Mesenchymal stem cell (in vitro differentiated cells and primary cell): ENCODE results near the gene ROPN1.

Experiments used
- DNase-seq: peaks from one replicate; pipeline ENCODE4 v3.0.0-alpha.2; 2013
- H2AFZ ChIP-seq: one replicate; pipeline ENCODE4 v1.6.1; 2013; ENCODE audit warnings: low read depth, mild to moderate bottlenecking, control low read depth, inconsistent platforms, low read length, moderate library complexity
- H2AK5ac ChIP-seq: 2 replicates; pipeline ENCODE4 v1.6.1; 2013; ENCODE audit warnings: low read length, moderate library complexity, mild to moderate bottlenecking, inconsistent platforms; ENCODE audit not compliant: severe bottlenecking
- H2BK120ac ChIP-seq: one replicate; pipeline ENCODE4 v1.6.1; 2013; ENCODE audit warnings: low read depth, mild to moderate bottlenecking, inconsistent platforms, low read length, moderate library complexity
- H2BK12ac ChIP-seq, 2 experiments: one replicate each; pipeline ENCODE4 v1.6.1; 2013; ENCODE audit warnings: inconsistent platforms in 2 of 2, low read length in 2 of 2, mild to moderate bottlenecking in 2 of 2, moderate library complexity in 2 of 2, control low read depth in 1 of 2
- H2BK15ac ChIP-seq: one replicate; pipeline ENCODE4 v1.6.1; 2013; ENCODE audit warnings: mild to moderate bottlenecking, low read depth, inconsistent platforms; ENCODE audit not compliant: poor library complexity, severe bottlenecking
- H2BK5ac ChIP-seq: 2 replicates; pipeline ENCODE4 v1.6.1; 2013; ENCODE audit warnings: low read depth, mild to moderate bottlenecking, low read length, control low read depth, inconsistent platforms; ENCODE audit not compliant: poor library complexity, severe bottlenecking
- H3K14ac ChIP-seq, 2 experiments: one replicate each; pipeline ENCODE4 v1.6.1; 2013; ENCODE audit warnings: inconsistent platforms in 2 of 2, low read length in 2 of 2, control low read depth in 1 of 2, mild to moderate bottlenecking in 1 of 2, moderate library complexity in 1 of 2
- H3K18ac ChIP-seq, 2 experiments: one replicate each; pipeline ENCODE4 v1.6.1; 2013; ENCODE audit warnings: inconsistent platforms in 2 of 2, low read length in 2 of 2, control low read depth in 1 of 2, low read depth in 1 of 2, mild to moderate bottlenecking in 1 of 2
- H3K23ac ChIP-seq, 2 experiments: one replicate each; pipeline ENCODE4 v1.6.1; 2013; ENCODE audit warnings: inconsistent platforms in 2 of 2, low read length in 2 of 2, mild to moderate bottlenecking in 2 of 2, moderate library complexity in 2 of 2, control low read depth in 1 of 2
- H3K27ac ChIP-seq: 2 replicates; pipeline ENCODE4 v1.5.1; 2013; ENCODE audit warnings: mild to moderate bottlenecking, moderate library complexity, low read length, control low read depth, inconsistent platforms; ENCODE audit not compliant: poor library complexity, severe bottlenecking
- H3K27me3 ChIP-seq, 2 experiments: 2 replicates each; pipeline versions ENCODE4 v1.6.1 to v1.7.0; 2013; ENCODE audit warnings: low read length in 2 of 2, mild to moderate bottlenecking in 2 of 2, moderate library complexity in 2 of 2, control low read depth in 1 of 2, inconsistent platforms in 1 of 2; ENCODE audit not compliant: control insufficient read depth in 1 of 2, insufficient read depth in 1 of 2
- H3K36me3 ChIP-seq, 2 experiments: 2 replicates each; pipeline versions ENCODE4 v1.6.1 to v1.7.0; 2013; ENCODE audit warnings: low read length in 2 of 2, control low read depth in 1 of 2, inconsistent platforms in 1 of 2, low read depth in 1 of 2, mild to moderate bottlenecking in 1 of 2; ENCODE audit not compliant: insufficient read depth in 2 of 2, control insufficient read depth in 1 of 2
- H3K4ac ChIP-seq, 2 experiments: one replicate each; pipeline ENCODE4 v1.6.1; 2013; ENCODE audit warnings: inconsistent platforms in 2 of 2, low read length in 2 of 2, mild to moderate bottlenecking in 2 of 2, moderate library complexity in 2 of 2, control low read depth in 1 of 2, low read depth in 1 of 2
- H3K4me1 ChIP-seq: 2 replicates; pipeline ENCODE4 v1.6.1; 2013; ENCODE audit warnings: low read depth, low read length, control low read depth; ENCODE audit not compliant: control insufficient read depth, insufficient read depth
- H3K4me2 ChIP-seq: 2 replicates; pipeline ENCODE4 v1.6.1; 2013; ENCODE audit warnings: low read length, mild to moderate bottlenecking, inconsistent platforms; ENCODE audit not compliant: poor library complexity, severe bottlenecking
- H3K4me3 ChIP-seq, 2 experiments: 2 replicates each; pipeline versions ENCODE4 v1.5.1 to v1.7.0; 2013; ENCODE audit warnings: low read length in 2 of 2, mild to moderate bottlenecking in 2 of 2, control low read depth in 1 of 2, low read depth in 1 of 2; ENCODE audit not compliant: insufficient read depth in 1 of 2
- H3K79me1 ChIP-seq: replicated peaks from 2 replicates; pipeline ENCODE4 v1.6.1; 2013; ENCODE audit warnings: mild to moderate bottlenecking, control low read depth, low read length, inconsistent platforms; ENCODE audit not compliant: poor library complexity, severe bottlenecking
- H3K9ac ChIP-seq: 2 replicates; pipeline ENCODE4 v1.7.0; 2013; ENCODE audit warnings: mild to moderate bottlenecking, low read length, moderate library complexity
- H3K9me3 ChIP-seq: 2 replicates; pipeline ENCODE4 v1.7.0; 2013; ENCODE audit warnings: mild to moderate bottlenecking, low read length; ENCODE audit not compliant: control insufficient read depth
- H4K8ac ChIP-seq: one replicate; pipeline ENCODE4 v1.6.1; 2013; ENCODE audit warnings: inconsistent platforms, mild to moderate bottlenecking, low read length, moderate library complexity
- H4K91ac ChIP-seq: one replicate; pipeline ENCODE4 v1.6.1; 2013; ENCODE audit warnings: mild to moderate bottlenecking, low read length, inconsistent platforms
- WGBS: methylation state at CpG from one replicate; pipeline ENCODE4 v1.1.7; 2013; ENCODE audit warnings: mixed read lengths; 5-methylcytosine and 5-hydroxymethylcytosine counted together

ROPN1 gene

DNA sequence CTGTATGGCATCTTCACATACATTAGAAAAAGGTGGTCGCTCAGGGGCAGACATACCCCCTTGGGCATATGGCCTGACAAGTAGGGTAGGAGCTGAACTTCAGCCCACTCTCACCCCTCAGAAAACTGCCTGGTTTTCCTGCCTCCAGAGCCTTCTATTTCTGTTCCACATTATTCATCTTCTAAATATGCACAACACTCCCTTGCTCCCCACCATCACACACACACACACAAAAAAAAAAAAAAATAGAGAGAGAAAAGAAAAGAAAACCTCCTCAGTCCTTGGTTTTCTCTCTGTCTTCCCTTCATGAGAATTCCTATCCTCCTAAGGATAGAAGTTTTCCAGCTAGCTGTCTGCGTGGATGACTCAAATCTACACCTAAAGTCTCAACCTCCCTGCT lies 5.6 kb upstream of the ROPN1 start:
- Histone ChIP-seq H3K4ac (no peak overlapping the region), H3K4me3 (no peak overlapping the region), H3K9ac (no peak overlapping the region), H2BK15ac (no peak overlapping the region), H2AFZ (no peak overlapping the region), H3K9me3 (peaks cover 16% of the 10 kb centered on the region), H4K91ac (no peak overlapping the region), H2BK5ac (no peak overlapping the region), H2BK120ac (no peak overlapping the region), H3K4me2 (no peak overlapping the region), H2AK5ac (no peak overlapping the region), H3K27me3 (peaks cover 63 to 74% of the 10 kb centered on the region in 2 experiments), H4K8ac (no peak overlapping the region), H3K18ac (no peak overlapping the region), H3K14ac (no peak overlapping the region), H3K4me1 (no peaks in the 10 kb centered on the region), H3K36me3 (no peaks in the 10 kb centered on the region), H2BK12ac (no peak overlapping the region), H3K27ac (no peak overlapping the region), H3K23ac (no peak overlapping the region), H3K79me1 (no peaks in the 10 kb centered on the region)
- DNase-seq: no peak
- WGBS: 74% methylated on average over 2 of the region's 2 CpGs

DNA sequence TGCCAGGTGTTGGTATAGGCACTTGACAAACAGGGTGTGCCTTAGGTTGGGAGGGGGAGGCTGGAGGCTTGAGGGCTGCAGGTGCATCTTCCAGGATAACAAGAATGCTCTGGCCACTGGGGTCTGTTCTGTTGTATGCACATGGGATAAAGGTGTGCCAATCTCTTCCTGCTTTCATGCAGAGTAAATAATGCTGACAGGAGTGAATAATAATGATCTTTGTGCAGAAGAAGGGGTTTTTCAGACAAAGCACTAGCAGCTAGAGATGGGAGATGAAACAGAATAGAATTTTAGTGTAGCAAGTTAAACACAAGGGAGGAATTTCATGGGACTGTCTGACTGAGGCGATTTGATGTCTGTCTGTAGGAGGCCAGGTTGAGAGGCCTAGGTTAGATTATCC lies 1.9 kb upstream of the ROPN1 start:
- WGBS: 33% methylated on average over 1 of the region's 1 CpG
- Histone ChIP-seq H3K4ac (no peak overlapping the region), H3K9me3 (peaks cover 16% of the 10 kb centered on the region), H2AFZ (no peak overlapping the region), H2AK5ac (no peak overlapping the region), H3K79me1 (no peaks in the 10 kb centered on the region), H4K8ac (no peak overlapping the region), H3K27ac (no peak overlapping the region), H3K4me3 (no peak overlapping the region), H3K4me2 (no peak overlapping the region), H3K4me1 (no peaks in the 10 kb centered on the region), H2BK15ac (no peak overlapping the region), H3K36me3 (no peaks in the 10 kb centered on the region), H3K23ac (no peak overlapping the region), H2BK120ac (no peak overlapping the region), H2BK12ac (no peak overlapping the region), H3K18ac (no peak overlapping the region), H3K9ac (no peak overlapping the region), H3K14ac (no peak overlapping the region), H2BK5ac (peak overlapping the region; percentile 8), H4K91ac (no peak overlapping the region), H3K27me3 (peaks cover 55 to 66% of the 10 kb centered on the region in 2 experiments)
- no peak for DNase-seq

DNA sequence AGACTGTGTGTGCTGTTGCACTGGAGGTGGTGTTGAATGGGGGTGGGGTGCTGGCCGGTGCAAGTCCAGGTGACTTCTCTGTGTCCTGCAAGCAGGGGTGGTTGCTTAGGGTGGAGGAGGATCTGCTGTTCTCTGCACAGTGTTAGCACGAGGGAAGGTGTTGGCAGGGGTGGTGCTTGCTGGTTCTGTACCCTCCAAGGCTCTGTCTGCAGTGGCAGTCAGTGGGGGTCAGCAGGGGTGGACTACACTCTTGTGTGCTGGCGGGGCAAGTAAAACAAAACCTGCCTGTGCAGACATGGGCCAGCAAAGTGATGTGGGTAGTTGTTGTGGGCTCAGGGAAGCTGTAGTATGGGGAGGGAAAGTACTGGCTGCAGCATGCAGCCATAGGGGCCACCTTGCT lies 5.5 kb downstream of the ROPN1 start:
- Histone ChIP-seq H2BK12ac (no peak overlapping the region), H2BK5ac (no peak overlapping the region), H2BK120ac (no peak overlapping the region), H2AK5ac (no peak overlapping the region), H3K4me1 (no peaks in the 10 kb centered on the region), H4K91ac (no peak overlapping the region), H3K27me3 (peaks cover 41 to 77% of the 10 kb centered on the region in 2 experiments), H3K18ac (no peak overlapping the region), H3K14ac (no peak overlapping the region), H3K4me2 (no peak overlapping the region), H3K9me3 (peaks cover 16% of the 10 kb centered on the region), H2AFZ (no peak overlapping the region), H3K4ac (no peak overlapping the region), H3K9ac (no peak overlapping the region), H2BK15ac (no peak overlapping the region), H3K23ac (no peak overlapping the region), H3K27ac (no peak overlapping the region), H3K79me1 (no peaks in the 10 kb centered on the region), H4K8ac (no peak overlapping the region), H3K36me3 (no peaks in the 10 kb centered on the region), H3K4me3 (no peak overlapping the region)
- no peak for DNase-seq
- WGBS: 81% methylated on average over 3 of the region's 3 CpGs

DNA sequence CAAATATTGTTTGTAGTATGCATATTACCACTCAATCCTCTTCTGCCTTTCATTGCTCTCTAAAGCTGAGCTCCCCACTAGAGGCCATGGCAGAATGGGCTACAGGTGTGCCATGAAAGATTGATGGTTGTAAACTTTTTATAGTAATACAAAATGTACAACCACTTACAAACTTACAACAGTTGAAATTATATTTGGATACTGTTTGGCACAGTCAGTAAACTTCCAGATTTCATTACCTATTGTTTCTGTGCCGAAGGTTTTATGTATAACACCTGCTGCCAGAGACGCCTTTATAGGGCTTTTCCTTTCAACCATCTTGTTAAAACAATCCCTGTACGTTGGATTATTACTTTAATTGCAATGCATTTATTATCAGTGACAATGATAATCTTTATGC lies 7.0 kb downstream of the ROPN1 start:
- no peak overlapping the region for H2AK5ac ChIP-seq
- H3K4me2 ChIP-seq: no peak overlapping the region
- H2AFZ ChIP-seq: no peak overlapping the region
- WGBS: 86% methylated on average over 1 of the region's 3 CpGs
- no peaks in the 10 kb centered on the region for H3K36me3 ChIP-seq
- H3K18ac ChIP-seq: no peak overlapping the region
- no peak overlapping the region for H3K4ac ChIP-seq
- no peak overlapping the region for H3K23ac ChIP-seq
- H4K8ac ChIP-seq: no peak overlapping the region
- no peaks in the 10 kb centered on the region for H3K79me1 ChIP-seq
- H3K9me3 ChIP-seq: peaks cover 16% of the 10 kb centered on the region
- H2BK12ac ChIP-seq: no peak overlapping the region
- no peak overlapping the region for H3K4me3 ChIP-seq
- H3K14ac ChIP-seq: no peak overlapping the region
- H2BK5ac ChIP-seq: no peak overlapping the region
- H2BK120ac ChIP-seq: no peak overlapping the region
- no peak for DNase-seq
- H2BK15ac ChIP-seq: no peak overlapping the region
- H4K91ac ChIP-seq: no peak overlapping the region
- H3K27me3 ChIP-seq: peaks cover 31 to 78% of the 10 kb centered on the region in 2 experiments
- H3K9ac ChIP-seq: no peak overlapping the region
- H3K4me1 ChIP-seq: peaks cover 2% of the 10 kb centered on the region
- H3K27ac ChIP-seq: no peak overlapping the region
